Dendritic cell treated with granulocyte-macrophage colony-stimulating factor and Interleukin-4, amounts not matched to agents 40 ng/mL and 50 ng/mL, for 4 days (primary cell): ENCODE measurements around the gene PI4KA.
"Not testable (repeated sequence)": the region's sequence is repeated elsewhere in the genome, so short reads cannot be mapped to it uniquely, and the experiment has no call there.

ENCODE experiments used
- H3K27ac Mint-ChIP-seq: one replicate; pipeline ENCODE4 v1.8.0; 2022; ENCODE audit warnings: mild to moderate bottlenecking, mixed read lengths
- H3K27me3 Mint-ChIP-seq: one replicate; pipeline ENCODE4 v1.8.0; 2022; ENCODE audit warnings: mild to moderate bottlenecking, mixed read lengths
- H3K36me3 Mint-ChIP-seq: one replicate; pipeline ENCODE4 v1.8.0; 2022; ENCODE audit warnings: low read depth, mixed read lengths
- H3K4me1 Mint-ChIP-seq: one replicate; pipeline ENCODE4 v1.8.0; 2022; ENCODE audit warnings: low read depth, mixed read lengths
- H3K4me3 Mint-ChIP-seq: one replicate; pipeline ENCODE4 v1.8.0; 2022; ENCODE audit warnings: mild to moderate bottlenecking, moderate library complexity, mixed read lengths
- H3K9me3 Mint-ChIP-seq: one replicate; pipeline ENCODE4 v1.8.0; 2022; ENCODE audit warnings: mixed read lengths
- intact Hi-C: fragments of 100-400 bp; cut with micrococcal nuclease; formaldehyde crosslinking; loops from one replicate; pipeline ENCODE4 v1.15.0; 2022

Gene PI4KA

DNA sequence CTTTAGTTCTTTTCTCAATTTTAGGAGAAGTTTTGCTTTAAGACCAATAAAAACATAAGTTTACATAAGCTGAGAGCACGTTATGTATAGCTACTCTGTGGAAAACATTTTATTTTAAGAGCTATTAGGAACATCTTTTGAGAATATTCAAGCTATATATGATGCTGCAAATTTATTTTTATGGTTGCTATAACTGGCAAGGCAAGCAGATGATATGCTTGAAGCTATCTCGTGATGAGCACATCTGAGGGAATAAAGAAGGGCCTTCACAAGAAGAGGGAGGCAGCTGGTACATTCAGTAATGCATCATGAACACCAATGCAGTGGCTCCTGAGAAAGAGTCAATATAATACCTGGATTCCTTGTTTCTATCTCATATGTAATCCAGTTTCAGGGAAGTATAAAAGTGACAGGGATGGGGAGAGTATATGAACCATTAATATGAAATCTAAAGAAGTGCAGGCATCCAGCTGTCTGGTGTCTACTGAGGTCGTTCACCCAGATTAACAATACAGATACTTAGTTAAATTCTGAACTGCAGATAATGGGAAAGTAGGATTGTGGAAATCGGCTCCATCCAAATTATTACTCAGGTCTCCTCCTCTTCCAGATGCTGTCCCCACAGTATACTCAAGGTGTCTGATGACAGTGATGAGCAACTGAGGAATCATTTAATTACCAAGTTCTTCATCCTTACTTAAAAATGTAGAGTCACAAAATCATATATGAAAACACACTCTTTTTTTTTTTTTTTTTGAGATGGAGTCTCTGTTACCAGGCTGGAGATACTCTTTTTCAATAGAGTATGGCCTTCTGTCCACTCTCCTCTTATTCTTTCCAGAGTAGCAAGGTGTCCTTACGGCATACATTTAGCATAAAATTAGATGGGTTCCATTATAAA lies 185.1 kb downstream of the PI4KA start:
- Mint-ChIP-seq H3K27ac (no peak overlapping the region), H3K36me3 (no peaks in the 10 kb centered on the region), H3K4me1 (no peaks in the 10 kb centered on the region), H3K27me3 (peaks cover 59% of the 10 kb centered on the region), H3K9me3 (no peaks in the 10 kb centered on the region), H3K4me3 (no peak overlapping the region)
- intact Hi-C loops = no loop called here

DNA sequence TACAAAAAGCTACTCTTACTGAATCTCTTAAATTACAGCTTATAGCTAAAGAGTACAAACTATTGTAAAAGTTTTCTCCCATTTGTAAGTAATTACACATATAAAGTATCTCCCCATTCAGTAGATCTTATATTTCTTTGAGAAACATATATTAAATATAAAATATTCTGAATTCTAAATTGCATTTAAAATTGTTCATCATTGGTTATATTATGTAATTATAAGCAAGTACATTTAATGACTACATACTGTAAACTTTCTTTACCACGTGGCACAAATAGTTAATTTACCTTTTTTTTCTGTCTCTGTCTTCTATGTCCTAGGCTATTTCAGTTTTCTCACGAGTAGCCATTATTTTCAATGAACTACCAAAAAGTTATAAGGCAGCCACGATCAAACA lies 185.9 kb downstream of the PI4KA start:
- Mint-ChIP-seq H3K4me3 (no peak overlapping the region), H3K9me3 (no peaks in the 10 kb centered on the region), H3K36me3 (no peaks in the 10 kb centered on the region), H3K27ac (no peak overlapping the region), H3K4me1 (no peaks in the 10 kb centered on the region), H3K27me3 (peaks cover 62% of the 10 kb centered on the region)
- intact Hi-C loops = no loop called here

DNA sequence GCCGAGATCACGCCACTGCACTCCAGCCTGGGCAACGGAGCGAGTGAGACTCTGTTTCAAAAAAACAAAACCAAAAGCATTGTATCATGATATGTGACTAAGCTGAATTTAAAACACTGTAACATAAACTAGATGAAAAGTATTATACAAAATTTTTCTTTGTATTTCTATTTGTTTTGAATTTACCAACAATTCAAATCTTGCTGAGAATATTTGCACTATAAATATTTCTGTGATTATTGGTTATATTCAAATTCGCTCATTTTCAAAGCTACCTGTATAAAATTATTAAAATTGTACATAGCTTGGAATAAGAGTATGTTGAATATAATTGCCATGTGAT lies 186.6 kb downstream of the PI4KA start:
- Mint-ChIP-seq H3K27ac (no peak overlapping the region), H3K4me3 (no peak overlapping the region), H3K36me3 (no peaks in the 10 kb centered on the region), H3K4me1 (no peaks in the 10 kb centered on the region), H3K9me3 (no peaks in the 10 kb centered on the region), H3K27me3 (peaks cover 60% of the 10 kb centered on the region)
- intact Hi-C loops = no loop called here

DNA sequence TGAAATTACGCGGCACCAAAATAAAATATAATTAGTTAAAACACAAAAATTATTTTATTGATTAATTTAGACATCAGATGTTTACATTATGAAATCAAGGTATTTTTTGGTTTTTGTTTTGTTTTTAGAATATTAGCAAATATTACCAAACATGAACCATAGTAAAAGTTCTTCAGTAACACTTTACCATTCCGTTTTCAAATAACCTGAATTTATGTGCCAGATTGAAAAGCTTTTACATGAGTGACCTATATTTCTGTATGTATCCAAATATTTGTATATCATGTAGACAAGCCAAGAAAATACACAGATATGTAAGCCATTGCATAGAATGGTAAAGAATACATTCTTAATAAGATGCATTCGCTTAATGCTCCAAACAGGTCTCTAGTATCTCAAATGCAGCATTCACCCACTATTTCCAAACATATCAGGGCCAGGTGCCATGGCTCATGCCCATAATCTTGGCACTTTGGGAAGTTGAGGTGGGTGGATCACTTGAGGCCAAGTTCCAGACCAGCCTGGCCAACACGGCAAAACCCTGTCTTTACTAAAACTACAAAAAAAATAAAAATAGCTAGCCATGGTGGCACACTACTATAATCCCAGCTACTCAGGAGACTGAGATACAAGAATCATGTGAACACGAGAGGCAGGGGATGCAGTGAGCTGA lies 187.1 kb downstream of the PI4KA start:
- intact Hi-C loops = no loop called here
- Mint-ChIP-seq H3K27ac (no peak overlapping the region), H3K9me3 (no peaks in the 10 kb centered on the region), H3K36me3 (no peaks in the 10 kb centered on the region), H3K4me1 (no peaks in the 10 kb centered on the region), H3K27me3 (peaks cover 58% of the 10 kb centered on the region), H3K4me3 (no peak overlapping the region)

DNA sequence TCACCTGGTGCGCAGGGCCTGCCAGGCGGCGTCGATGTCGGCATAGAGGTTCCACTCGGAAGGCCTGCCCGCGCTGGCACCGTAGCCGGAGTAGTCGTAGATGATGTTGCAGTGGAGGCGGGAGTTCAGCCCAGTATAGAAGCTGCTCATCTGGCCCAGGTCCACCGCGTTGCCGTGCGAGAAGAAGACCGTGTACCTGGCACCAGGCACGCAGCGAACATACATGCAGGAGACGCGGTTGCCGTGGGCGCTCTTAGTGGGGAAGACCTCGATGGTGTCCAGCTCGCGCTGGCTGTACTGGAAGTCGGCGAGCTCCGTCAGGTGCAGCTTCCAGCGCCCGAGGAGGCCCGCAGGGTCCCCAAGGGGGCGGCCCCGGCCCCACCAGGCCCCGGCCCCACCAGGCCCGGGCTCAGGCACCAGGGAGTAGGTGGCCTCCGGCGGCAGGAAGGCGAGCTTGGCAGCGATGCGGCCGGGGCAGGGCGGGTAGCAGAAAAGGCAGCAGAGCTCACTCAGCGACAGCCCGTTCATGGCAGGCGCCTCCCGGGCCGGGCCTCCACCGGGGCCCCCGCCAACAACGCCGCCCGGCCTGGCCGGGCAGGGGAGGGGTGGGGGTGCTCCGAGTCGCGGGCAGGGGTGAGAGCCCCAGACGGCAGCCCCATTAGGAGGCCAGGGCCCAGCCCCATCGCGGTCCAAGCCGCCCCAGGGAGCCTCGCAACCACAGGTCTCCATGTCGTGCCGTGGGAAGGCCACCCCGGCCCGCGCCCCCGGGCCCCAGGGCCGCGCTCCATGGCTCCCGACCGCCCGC lies 188.0 kb downstream of the PI4KA start:
- intact Hi-C loops, H3K4me3 Mint-ChIP-seq, H3K4me1 Mint-ChIP-seq, H3K36me3 Mint-ChIP-seq, H3K27ac Mint-ChIP-seq, H3K9me3 Mint-ChIP-seq: not testable (repeated sequence)
- H3K27me3 Mint-ChIP-seq = peaks cover 55% of the 10 kb centered on the region

DNA sequence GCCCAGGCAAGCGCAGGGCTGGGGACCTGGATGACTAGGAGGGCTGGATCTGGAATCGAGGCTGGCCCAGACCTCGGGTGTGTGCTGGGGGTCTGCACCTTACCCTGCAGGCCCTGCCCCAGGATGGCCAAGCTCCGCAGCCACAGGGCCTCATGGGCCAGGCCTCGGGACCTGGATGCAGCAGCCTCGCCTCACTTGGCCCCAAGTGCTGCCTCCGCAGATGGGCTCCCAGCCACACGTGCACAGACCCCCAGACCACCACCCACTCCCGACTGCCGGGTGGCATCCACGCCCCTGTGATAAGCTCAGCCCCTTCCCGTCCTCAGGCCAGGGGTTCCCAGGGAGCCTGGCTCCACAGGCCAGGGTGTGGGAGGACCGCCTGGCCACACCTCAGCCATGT lies 188.7 kb downstream of the PI4KA start:
- H3K36me3 Mint-ChIP-seq, H3K27ac Mint-ChIP-seq, H3K4me1 Mint-ChIP-seq, H3K4me3 Mint-ChIP-seq, H3K9me3 Mint-ChIP-seq, intact Hi-C loops: not testable (repeated sequence)
- H3K27me3 Mint-ChIP-seq = peaks cover 48% of the 10 kb centered on the region

DNA sequence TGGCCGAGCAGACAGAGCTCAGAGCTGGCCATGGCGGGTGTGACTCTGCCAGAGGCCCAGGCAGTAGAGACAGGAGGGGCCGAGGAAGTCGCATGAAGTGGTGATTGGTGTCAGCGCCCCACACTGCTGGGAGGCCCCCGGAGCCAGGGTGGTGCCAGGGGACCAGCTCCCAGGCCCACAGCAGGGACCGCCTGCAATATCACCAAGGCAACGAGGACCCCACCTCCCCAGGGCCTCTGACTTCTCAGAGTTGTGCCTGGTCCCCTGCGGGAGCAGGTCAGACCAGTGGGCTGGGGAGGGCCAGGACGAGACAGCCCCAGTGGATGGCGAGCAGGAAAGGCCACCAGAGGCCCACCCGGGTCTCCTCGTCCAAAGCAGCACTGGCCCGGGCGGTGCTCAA lies 189.1 kb downstream of the PI4KA start:
- peaks cover 47% of the 10 kb centered on the region for H3K27me3 Mint-ChIP-seq
- H3K36me3 Mint-ChIP-seq, H3K9me3 Mint-ChIP-seq, H3K27ac Mint-ChIP-seq, H3K4me3 Mint-ChIP-seq, intact Hi-C loops, H3K4me1 Mint-ChIP-seq: not testable (repeated sequence)

DNA sequence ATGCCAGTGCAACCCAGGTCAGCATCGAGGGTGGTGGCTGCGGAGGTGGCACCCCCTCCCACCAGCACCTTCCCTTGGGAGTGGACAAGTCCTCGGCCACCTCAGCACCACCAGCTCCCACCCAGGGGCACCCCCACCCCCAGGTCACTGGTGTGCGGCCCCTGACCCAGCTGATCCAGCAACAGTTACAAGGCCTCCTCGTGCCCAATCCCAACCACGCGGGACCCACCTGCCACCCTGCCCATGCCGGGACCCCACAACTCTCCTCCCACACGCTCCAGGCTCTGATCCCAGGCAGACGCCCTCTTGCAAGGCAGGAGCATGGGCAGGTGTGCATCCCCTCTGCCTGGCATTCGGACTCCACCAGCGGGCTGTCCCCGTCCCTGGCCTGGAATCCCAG lies 189.8 kb downstream of the PI4KA start:
- not testable (repeated sequence) for H3K27ac Mint-ChIP-seq

DNA sequence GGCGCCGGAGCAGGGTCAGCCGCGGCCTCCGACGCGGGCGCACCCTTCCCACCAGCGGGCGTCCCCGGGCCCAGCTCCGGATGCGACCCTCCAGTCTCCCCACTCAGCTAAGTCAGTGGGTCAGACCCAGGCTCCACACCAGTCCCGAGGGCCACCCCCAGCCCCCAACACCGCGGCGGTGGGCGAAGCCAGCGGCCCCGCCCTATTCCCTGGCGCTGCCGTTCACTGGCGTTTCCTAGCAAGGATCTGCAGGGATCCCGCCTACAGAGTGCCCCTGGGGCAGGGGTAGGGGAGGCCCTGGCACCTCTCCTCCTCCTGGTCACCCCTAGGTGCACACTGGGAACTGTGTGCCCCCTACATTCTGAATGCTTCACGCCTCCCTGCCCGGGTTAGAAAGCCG lies 190.4 kb downstream of the PI4KA start:
- H3K4me1 Mint-ChIP-seq, H3K9me3 Mint-ChIP-seq, H3K4me3 Mint-ChIP-seq, H3K36me3 Mint-ChIP-seq, intact Hi-C loops, H3K27ac Mint-ChIP-seq: not testable (repeated sequence)
- H3K27me3 Mint-ChIP-seq = peaks cover 41% of the 10 kb centered on the region

More for the DNA sequence above, 189.8 kb downstream of the PI4KA start:
- H3K36me3 Mint-ChIP-seq, H3K4me3 Mint-ChIP-seq, H3K9me3 Mint-ChIP-seq, H3K4me1 Mint-ChIP-seq, intact Hi-C loops: not testable (repeated sequence)
- peaks cover 45% of the 10 kb centered on the region for H3K27me3 Mint-ChIP-seq

DNA sequence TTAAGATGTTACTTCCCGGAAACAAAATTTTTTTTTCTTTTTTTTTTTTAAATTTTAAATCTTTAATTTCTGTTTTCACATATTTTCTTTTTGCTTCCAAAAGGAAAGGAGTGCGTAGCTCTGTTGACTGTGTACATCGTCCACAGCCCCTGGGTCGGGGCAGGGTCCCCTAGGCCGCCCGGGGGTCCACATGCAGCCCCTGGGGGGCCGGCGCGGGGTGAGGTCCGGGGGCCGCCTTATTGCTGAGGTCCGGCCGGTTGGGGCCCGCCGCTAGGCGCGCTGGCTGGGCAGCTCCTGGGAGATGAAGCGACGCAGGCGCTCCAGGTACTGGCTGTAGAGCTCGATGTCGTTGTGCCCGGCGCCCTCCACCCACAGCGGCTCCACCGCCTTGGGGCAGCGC lies 191.1 kb downstream of the PI4KA start:
- H3K4me3 Mint-ChIP-seq, H3K36me3 Mint-ChIP-seq, H3K27ac Mint-ChIP-seq, H3K9me3 Mint-ChIP-seq, intact Hi-C loops, H3K4me1 Mint-ChIP-seq: not testable (repeated sequence)
- peaks cover 45% of the 10 kb centered on the region for H3K27me3 Mint-ChIP-seq

DNA sequence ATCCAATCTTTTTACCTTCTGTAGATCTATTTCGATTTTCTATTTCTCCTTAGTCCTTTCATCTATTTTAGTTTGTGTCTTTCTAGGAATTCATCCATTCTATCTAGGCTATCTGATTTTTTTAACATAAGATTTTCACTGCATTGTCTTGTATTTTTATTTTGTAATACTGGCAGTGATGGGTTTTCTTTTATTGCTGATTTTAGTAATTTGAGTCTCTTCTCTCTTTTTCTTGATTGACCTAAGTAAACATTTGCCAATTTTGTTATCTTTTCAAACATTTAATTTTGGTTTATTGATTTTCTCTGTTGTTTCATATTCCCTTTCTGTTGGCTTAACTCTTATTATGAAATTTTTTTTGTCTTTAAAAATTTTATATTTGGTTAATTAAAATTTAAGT lies 192.1 kb downstream of the PI4KA start:
- intact Hi-C loops = no loop called here
- Mint-ChIP-seq H3K4me3 (no peak overlapping the region), H3K27ac (no peak overlapping the region), H3K9me3 (peaks cover 10% of the 10 kb centered on the region), H3K36me3 (no peaks in the 10 kb centered on the region), H3K4me1 (peaks cover 2% of the 10 kb centered on the region), H3K27me3 (peaks cover 44% of the 10 kb centered on the region)

DNA sequence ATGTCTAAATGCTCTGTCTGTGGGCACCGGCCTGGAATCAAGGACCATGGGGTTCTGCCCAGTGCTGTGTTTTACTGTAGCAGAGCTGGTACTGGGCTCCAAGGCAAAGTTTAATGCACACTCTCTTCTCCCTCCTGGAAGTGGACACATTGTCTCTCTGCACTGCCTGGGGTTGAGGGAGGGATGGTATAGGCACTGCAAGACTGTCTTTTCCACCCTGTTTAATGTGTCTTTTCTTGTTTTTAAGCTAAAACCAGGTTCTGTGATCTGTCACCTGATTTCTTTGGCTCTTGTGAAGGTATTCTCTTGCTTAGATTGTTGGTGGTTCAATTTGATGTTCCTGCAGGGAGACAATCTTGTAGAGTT lies 194.0 kb downstream of the PI4KA start:
- H3K4me1 Mint-ChIP-seq = peaks cover 5% of the 10 kb centered on the region
- H3K4me3 Mint-ChIP-seq = no peak overlapping the region

DNA sequence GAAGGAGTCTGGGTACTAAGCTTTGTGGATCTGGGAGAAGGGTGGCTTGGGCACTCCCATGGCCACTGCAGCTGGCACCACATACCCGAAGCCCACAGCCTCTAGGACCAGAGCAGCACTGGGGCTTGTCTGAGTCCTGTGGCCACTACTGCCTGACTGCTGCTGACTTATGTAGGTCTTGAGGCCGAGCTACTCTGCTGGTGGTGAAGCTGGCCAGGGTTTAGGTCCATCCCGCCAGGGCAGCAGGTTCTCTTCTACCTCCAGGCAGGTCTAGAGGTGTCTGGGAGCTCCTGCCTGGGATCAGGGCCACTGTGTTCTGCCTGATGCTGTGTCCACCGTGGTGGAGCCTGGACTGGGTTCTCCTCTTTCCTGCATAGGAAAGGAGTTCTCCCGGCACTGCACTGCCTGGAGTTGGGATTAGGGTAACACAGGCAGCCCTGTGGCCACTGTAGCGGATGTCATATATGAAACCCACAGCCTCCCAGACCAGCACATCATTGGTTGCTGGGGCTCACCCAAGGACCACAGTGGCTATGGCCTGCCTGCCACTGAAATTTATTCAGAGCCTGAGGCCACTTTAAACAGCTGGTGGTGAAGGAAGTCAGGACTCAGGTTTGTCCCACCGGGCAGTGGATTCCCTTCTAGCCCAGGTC lies 194.5 kb downstream of the PI4KA start:
- Mint-ChIP-seq H3K27ac (no peak overlapping the region), H3K27me3 (peaks cover 36% of the 10 kb centered on the region), H3K4me3 (no peak overlapping the region), H3K9me3 (peaks cover 10% of the 10 kb centered on the region), H3K36me3 (no peaks in the 10 kb centered on the region), H3K4me1 (peaks cover 5% of the 10 kb centered on the region)
- intact Hi-C loops = no loop called here

More for the DNA sequence above, 194.0 kb downstream of the PI4KA start:
- intact Hi-C loops = no loop called here
- H3K27ac Mint-ChIP-seq = no peak overlapping the region
- peaks cover 10% of the 10 kb centered on the region for H3K9me3 Mint-ChIP-seq
- H3K27me3 Mint-ChIP-seq = peaks cover 39% of the 10 kb centered on the region
- no peaks in the 10 kb centered on the region for H3K36me3 Mint-ChIP-seq
